Cardiac fibroblast (primary cell): ENCODE measurements around the gene OPN4.

ENCODE experiments used
- DNase-seq, 2 donors: peaks; one replicate each; pipeline versions ENCODE4 v3.0.0 to v3.0.0-alpha.2; 2010; ENCODE audit warnings: low read depth in 2 of 2
- H3K4me3 ChIP-seq, 2 donors: replicated peaks in 1 of 2; 1 replicate in 1 of 2; 2 replicates in 1 of 2; pipeline ENCODE4 v1.5.1; 2011; ENCODE audit warnings: low read depth in 2 of 2, low read length in 2 of 2, mild to moderate bottlenecking in 2 of 2, moderate library complexity in 1 of 2
- TF ChIP-seq, protein P1 (sequence below): IDR thresholded peaks from one replicate; pipeline ENCODE4 v1.5.1; 2011; ENCODE audit warnings: low read depth, mild to moderate bottlenecking, low read length, inconsistent platforms

Gene OPN4

DNA sequence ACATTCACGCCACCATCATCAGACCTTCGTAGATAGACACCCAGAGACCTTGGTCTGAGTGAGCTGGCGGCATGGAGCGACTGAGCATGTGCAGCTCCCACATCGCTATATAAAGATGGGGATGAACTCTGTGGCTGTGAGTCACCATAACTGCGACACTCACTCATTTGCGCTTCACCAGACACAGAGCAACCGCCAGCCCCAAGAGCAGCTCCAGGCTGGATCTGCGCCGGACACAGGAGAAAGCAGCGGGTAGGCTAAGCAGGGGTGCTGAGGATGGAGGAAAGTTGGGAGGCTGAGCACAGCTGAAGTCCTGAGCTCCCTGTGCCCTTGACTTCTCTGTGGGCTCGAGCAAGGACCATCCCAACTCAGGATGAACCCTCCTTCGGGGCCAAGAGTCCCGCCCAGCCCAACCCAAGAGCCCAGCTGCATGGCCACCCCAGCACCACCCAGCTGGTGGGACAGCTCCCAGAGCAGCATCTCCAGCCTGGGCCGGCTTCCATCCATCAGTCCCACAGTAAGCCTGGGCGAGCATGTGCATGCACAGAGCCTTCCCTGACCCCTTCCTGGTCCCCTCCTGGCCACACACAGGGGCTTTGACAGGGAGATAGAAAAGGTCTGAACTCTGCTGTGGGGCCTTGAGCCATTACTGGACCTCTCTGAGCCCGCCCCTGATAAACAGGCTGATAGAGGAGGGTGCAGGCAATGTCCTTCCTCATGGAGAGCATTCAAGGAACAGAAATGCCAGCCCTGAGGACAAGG, at the start of gene OPN4:
OPN4 (plus strand) TSS at position 137 of the 762 bp plus-strand sequence; CDS start at position 374, 237 bp downstream.
- TF ChIP-seq, protein P1, sequence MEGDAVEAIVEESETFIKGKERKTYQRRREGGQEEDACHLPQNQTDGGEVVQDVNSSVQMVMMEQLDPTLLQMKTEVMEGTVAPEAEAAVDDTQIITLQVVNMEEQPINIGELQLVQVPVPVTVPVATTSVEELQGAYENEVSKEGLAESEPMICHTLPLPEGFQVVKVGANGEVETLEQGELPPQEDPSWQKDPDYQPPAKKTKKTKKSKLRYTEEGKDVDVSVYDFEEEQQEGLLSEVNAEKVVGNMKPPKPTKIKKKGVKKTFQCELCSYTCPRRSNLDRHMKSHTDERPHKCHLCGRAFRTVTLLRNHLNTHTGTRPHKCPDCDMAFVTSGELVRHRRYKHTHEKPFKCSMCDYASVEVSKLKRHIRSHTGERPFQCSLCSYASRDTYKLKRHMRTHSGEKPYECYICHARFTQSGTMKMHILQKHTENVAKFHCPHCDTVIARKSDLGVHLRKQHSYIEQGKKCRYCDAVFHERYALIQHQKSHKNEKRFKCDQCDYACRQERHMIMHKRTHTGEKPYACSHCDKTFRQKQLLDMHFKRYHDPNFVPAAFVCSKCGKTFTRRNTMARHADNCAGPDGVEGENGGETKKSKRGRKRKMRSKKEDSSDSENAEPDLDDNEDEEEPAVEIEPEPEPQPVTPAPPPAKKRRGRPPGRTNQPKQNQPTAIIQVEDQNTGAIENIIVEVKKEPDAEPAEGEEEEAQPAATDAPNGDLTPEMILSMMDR: no peak
- DNase-seq: peak in 1 of 2 donors; percentile 27
- no peak within 1 kb of the TSS for H3K4me3 ChIP-seq

DNA sequence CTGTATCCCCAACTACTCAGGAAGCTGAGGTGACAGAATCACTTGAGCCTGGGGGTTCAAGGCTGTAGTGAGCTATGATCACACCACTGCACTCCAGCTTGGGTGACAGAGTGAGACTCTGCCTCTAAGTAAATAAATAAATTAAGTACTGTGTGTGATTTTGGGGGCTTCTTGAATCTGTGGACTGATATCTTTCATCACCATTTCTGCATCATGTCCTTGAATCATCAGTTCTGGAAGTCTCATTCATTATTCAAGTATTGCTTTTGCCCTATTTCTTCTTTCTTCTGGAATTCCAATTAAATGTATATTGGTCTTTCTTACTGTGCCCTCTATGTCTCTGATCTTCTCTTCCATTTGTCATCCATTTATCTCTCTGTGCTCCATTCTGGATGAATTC, 46.7 kb upstream of the OPN4 start:
- TF ChIP-seq, protein P1: no peak
- no peak overlapping the region for H3K4me3 ChIP-seq
- no peak for DNase-seq

DNA sequence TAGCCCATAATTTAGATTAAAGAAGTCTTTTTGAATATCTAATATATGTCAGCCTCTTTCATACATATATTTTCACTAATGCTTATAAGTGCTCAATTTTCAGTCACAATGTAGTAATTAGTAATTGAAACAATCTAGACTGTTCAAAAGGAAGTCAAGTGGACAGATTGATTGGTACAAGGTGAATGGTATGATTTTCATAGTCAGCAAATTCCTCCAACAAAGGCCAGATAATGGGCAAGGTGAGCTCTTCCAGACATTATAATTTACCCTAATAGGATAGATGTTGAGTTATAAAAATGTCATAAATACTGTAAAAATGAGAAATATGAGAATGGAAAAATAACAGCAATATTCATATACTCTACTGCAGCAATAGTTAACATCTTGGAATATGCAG, 44.4 kb upstream of the OPN4 start:
- H3K4me3 ChIP-seq: no peak overlapping the region
- TF ChIP-seq, protein P1: no peak
- DNase-seq: no peak

GRCh38 chr10:86611386-86611785, 43.0 kb upstream of the OPN4 start:
- TF ChIP-seq, protein P1: no peak

GRCh38 chr10:86613096-86613495, 41.3 kb upstream of the OPN4 start:
- no peak overlapping the region for H3K4me3 ChIP-seq
- DNase-seq: no peak
- TF ChIP-seq, protein P1: no peak

More at GRCh38 chr10:86611386-86611785, 43.0 kb upstream of the OPN4 start:
- H3K4me3 ChIP-seq: no peak overlapping the region
- no peak for DNase-seq

DNA sequence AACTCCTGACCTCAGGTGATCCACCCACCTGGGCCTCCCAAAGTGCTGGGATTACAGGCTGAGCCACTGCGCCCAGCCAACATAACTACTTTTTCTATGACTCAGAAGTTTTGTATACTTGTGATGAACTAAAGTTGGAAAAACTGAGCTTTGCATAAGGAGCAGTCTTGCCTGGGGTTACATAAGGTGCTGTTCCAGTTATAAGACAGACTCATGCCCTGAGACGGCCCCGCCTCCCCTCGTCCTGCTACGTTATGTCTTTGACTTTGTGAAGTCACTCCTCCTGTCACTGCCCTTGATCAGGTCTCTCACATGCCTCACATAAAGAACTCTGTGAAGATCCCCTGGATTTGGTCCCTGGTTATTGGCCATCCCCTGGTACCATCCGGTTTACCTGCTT, 40.4 kb upstream of the OPN4 start:
- no peak for DNase-seq
- TF ChIP-seq, protein P1: no peak
- no peak overlapping the region for H3K4me3 ChIP-seq
